ENCODE results near the gene SLC17A9. TPM values are rescaled to one million over a fixed set of nuclear protein-coding genes. Genes with fewer than 3 reads are reported as not detected.

Gene SLC17A9
- total and polyA plus RNA-seq, 2 donors (not counting 1 experiment from before 2014, with no cell fraction given) = 33.0 to 141 TPM

DNA sequence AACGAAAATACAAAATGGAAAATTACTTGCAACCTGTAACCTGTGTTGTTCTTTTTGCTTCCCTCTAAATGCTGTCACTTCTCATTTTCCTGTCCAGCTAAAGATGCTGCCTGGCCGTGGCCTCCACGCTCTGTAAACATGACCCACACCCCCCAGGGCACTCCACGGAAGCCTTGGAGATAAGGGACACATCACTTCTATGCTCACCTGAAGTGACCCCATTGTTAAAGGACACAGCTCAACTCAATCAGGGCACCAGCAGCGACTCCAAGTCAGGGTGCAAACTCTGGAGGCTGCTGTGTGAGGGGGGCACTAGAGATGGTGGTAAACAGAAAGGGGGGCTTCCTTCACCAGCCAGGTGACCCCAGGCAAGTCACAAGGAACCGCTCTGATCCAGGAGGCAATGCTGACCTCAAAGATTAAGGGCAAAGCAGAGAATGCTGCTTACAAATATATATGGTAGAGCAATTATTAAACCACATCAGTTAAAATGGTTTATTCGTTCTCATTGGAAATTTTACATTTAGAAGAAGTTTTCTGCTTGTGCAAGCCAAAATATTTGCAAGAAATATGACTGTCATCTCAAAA lies 39.4 kb upstream of the SLC17A9 start:
- H3K9me3 ChIP-seq (ENCODE audit: control extremely low read depth in 1 of 3, control insufficient read depth in 2 of 3, insufficient read depth in 1 of 3, low read length in 2 of 3) = no peaks in the 10 kb centered on the region
- peaks cover 9 to 62% of the 10 kb centered on the region in 2 experiments for H3K36me3 ChIP-seq (replicated peaks in 1 of 2; ENCODE audit: control extremely low read depth in 1 of 2, control insufficient read depth in 1 of 2, extremely low read depth in 1 of 2, insufficient read depth in 2 of 2, low read length in 1 of 2)
- Mint-ChIP-seq H3K27me3 (no peaks in the 10 kb centered on the region), H3K9me3 (ENCODE audit: insufficient read depth) (no peaks in the 10 kb centered on the region), H3K4me1 (peaks cover 33% of the 10 kb centered on the region), H3K27ac (no peak overlapping the region), H3K4me3 (no peak overlapping the region)
- peaks cover 21 to 24% of the 10 kb centered on the region in 2 donors for H3K4me1 ChIP-seq (ENCODE audit: control insufficient read depth in 2 of 2, insufficient read depth in 2 of 2, low read length in 2 of 2)
- H3K4me2 ChIP-seq (replicated peaks; ENCODE audit: low read depth, low read length, poor library complexity, severe bottlenecking) = no peak overlapping the region
- no CpG with 5 or more reads among the region's 7 CpGs for WGBS (ENCODE audit: insufficient coverage)
- no peak overlapping the region for H3K4me3 ChIP-seq (ENCODE audit: control extremely low read depth in 1 of 5, extremely low read depth in 1 of 5, insufficient read depth in 1 of 5, low read depth in 2 of 5, low read length in 4 of 5)
- peaks cover 99% of the 10 kb centered on the region for H3K79me2 ChIP-seq (ENCODE audit: control insufficient read depth, insufficient read depth, low read length)
- ChIA-PET CTCF (no interaction called here), POLR2A (no interaction called here)
- intact Hi-C loops (cut with micrococcal nuclease) = no loop called here
- ATAC-seq (ENCODE audit: low read depth) = no peak
- no peak for TF ChIP-seq EZH2 (IDR thresholded peaks at IDR 0.05; ENCODE audit: borderline replicate concordance, insufficient read depth, low read depth, low read length, poor library complexity, severe bottlenecking)
- TF ChIP-seq, protein P1, sequence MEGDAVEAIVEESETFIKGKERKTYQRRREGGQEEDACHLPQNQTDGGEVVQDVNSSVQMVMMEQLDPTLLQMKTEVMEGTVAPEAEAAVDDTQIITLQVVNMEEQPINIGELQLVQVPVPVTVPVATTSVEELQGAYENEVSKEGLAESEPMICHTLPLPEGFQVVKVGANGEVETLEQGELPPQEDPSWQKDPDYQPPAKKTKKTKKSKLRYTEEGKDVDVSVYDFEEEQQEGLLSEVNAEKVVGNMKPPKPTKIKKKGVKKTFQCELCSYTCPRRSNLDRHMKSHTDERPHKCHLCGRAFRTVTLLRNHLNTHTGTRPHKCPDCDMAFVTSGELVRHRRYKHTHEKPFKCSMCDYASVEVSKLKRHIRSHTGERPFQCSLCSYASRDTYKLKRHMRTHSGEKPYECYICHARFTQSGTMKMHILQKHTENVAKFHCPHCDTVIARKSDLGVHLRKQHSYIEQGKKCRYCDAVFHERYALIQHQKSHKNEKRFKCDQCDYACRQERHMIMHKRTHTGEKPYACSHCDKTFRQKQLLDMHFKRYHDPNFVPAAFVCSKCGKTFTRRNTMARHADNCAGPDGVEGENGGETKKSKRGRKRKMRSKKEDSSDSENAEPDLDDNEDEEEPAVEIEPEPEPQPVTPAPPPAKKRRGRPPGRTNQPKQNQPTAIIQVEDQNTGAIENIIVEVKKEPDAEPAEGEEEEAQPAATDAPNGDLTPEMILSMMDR (IDR thresholded peaks at IDR 0.05) = no peak
- H4K20me1 ChIP-seq (ENCODE audit: control insufficient read depth, insufficient read depth, low read length, poor library complexity, severe bottlenecking) = peaks cover 99% of the 10 kb centered on the region
- H2AFZ ChIP-seq (ENCODE audit: insufficient read depth, low read depth, low read length, poor library complexity, severe bottlenecking) = no peak overlapping the region
- DNase-seq = no peak
- no peak overlapping the region for H3K27ac ChIP-seq (ENCODE audit: low read length in 2 of 2)
- H3K27me3 ChIP-seq (replicated peaks in 1 of 4; ENCODE audit: control extremely low read depth in 1 of 4, control insufficient read depth in 3 of 4, insufficient read depth in 4 of 4, low read length in 3 of 4) = no peaks in the 10 kb centered on the region
- H3K9ac ChIP-seq (ENCODE audit: low read length) = no peak overlapping the region

DNA sequence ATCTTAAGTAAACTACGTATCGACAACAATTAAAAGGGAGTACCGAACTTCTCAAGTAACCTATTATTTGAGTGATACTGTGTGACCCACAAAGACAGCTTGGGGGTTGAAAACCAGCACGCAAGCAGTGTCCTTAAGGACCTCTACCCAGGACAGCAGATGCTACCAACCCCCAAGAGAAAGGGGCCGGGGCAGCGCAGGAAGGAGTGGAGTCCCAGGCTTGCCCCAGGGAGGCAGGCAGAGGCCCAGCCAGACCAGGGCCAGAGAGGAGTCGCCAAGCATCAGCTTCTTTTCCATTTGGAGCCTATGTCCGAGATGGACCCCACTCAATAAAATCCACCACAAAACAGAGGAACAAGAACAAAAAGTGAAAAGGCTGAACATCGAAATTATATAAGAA lies 38.1 kb upstream of the SLC17A9 start:
- H3K4me1 Mint-ChIP-seq = peaks cover 46% of the 10 kb centered on the region
- Histone ChIP-seq H3K4me1 (ENCODE audit: control insufficient read depth in 2 of 2, insufficient read depth in 2 of 2, low read length in 2 of 2) (peaks cover 34 to 37% of the 10 kb centered on the region in 2 donors), H3K27ac (ENCODE audit: low read length in 2 of 2) (no peak overlapping the region), H3K9me3 (ENCODE audit: control extremely low read depth in 1 of 3, control insufficient read depth in 2 of 3, insufficient read depth in 1 of 3, low read length in 2 of 3) (no peaks in the 10 kb centered on the region), H3K27me3 (replicated peaks in 1 of 4; ENCODE audit: control extremely low read depth in 1 of 4, control insufficient read depth in 3 of 4, insufficient read depth in 4 of 4, low read length in 3 of 4) (no peaks in the 10 kb centered on the region), H4K20me1 (ENCODE audit: control insufficient read depth, insufficient read depth, low read length, poor library complexity, severe bottlenecking) (peaks cover 99% of the 10 kb centered on the region), H2AFZ (ENCODE audit: insufficient read depth, low read depth, low read length, poor library complexity, severe bottlenecking) (no peak overlapping the region), H3K4me3 (ENCODE audit: control extremely low read depth in 1 of 5, extremely low read depth in 1 of 5, insufficient read depth in 1 of 5, low read depth in 2 of 5, low read length in 4 of 5) (no peak overlapping the region), H3K36me3 (replicated peaks in 1 of 2; ENCODE audit: control extremely low read depth in 1 of 2, control insufficient read depth in 1 of 2, extremely low read depth in 1 of 2, insufficient read depth in 2 of 2, low read length in 1 of 2) (peaks cover 4 to 49% of the 10 kb centered on the region in 2 experiments), H3K79me2 (ENCODE audit: control insufficient read depth, insufficient read depth, low read length) (peaks cover 99% of the 10 kb centered on the region), H3K4me2 (replicated peaks; ENCODE audit: low read depth, low read length, poor library complexity, severe bottlenecking) (no peak overlapping the region), H3K9ac (ENCODE audit: low read length) (no peak overlapping the region)
- H3K4me3 Mint-ChIP-seq = no peak overlapping the region
- DNase-seq (no peak), ATAC-seq (ENCODE audit: low read depth) (no peak)
- ChIA-PET CTCF (interaction anchor here (1.1 kb wide), 1 partner anchor 13 kb away, joined by 3 read pairs; no protein-coding TSS in a partner anchor), POLR2A (no interaction called here)
- no peaks in the 10 kb centered on the region for H3K27me3 Mint-ChIP-seq
- intact Hi-C loops (cut with micrococcal nuclease) = no loop called here
- WGBS (ENCODE audit: insufficient coverage) = 94% methylated on average over 3 of the region's 9 CpGs
- no peaks in the 10 kb centered on the region for H3K9me3 Mint-ChIP-seq (ENCODE audit: insufficient read depth)
- no peak for TF ChIP-seq EZH2 (IDR thresholded peaks at IDR 0.05; ENCODE audit: borderline replicate concordance, insufficient read depth, low read depth, low read length, poor library complexity, severe bottlenecking)
- TF ChIP-seq, protein P1 (IDR thresholded peaks at IDR 0.05) = no peak
- no peak overlapping the region for H3K27ac Mint-ChIP-seq

All from B cell (primary cell).